ENCODE results near the gene CCDC90B.
"Not testable (repeated sequence)": the region's sequence is repeated elsewhere in the genome, so short reads cannot be mapped to it uniquely, and the experiment has no call there.

CCDC90B gene

DNA sequence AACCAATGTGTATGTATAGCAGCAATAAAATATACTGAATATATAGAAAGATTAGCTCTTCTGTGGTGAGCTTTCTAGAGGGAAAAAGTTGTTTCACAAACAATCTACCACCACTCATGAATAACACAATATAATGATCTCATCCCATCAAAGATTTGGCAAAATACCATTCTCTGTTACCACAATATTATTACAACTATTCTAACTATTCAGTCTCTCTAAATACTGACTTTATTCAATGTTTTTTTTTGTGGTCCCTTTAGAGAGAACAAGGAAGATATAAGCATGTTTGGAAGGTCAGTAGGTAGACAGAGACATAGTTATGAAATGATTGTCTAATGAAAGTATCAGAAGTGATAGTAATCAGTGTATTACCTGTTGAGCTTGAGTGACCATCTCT lies 7.8 kb downstream of the CCDC90B start:
- peak; percentile 28 for DNase-seq (ENCODE audit: low read depth)
- TF ChIP-seq, protein P1, sequence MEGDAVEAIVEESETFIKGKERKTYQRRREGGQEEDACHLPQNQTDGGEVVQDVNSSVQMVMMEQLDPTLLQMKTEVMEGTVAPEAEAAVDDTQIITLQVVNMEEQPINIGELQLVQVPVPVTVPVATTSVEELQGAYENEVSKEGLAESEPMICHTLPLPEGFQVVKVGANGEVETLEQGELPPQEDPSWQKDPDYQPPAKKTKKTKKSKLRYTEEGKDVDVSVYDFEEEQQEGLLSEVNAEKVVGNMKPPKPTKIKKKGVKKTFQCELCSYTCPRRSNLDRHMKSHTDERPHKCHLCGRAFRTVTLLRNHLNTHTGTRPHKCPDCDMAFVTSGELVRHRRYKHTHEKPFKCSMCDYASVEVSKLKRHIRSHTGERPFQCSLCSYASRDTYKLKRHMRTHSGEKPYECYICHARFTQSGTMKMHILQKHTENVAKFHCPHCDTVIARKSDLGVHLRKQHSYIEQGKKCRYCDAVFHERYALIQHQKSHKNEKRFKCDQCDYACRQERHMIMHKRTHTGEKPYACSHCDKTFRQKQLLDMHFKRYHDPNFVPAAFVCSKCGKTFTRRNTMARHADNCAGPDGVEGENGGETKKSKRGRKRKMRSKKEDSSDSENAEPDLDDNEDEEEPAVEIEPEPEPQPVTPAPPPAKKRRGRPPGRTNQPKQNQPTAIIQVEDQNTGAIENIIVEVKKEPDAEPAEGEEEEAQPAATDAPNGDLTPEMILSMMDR (conservative IDR thresholded peaks at IDR 0.05; ENCODE audit: control insufficient read depth, insufficient read depth, low read depth, low read length), result no peak
- no peak overlapping the region for H3K4me3 ChIP-seq (ENCODE audit: control insufficient read depth, low read depth, low read length)

DNA sequence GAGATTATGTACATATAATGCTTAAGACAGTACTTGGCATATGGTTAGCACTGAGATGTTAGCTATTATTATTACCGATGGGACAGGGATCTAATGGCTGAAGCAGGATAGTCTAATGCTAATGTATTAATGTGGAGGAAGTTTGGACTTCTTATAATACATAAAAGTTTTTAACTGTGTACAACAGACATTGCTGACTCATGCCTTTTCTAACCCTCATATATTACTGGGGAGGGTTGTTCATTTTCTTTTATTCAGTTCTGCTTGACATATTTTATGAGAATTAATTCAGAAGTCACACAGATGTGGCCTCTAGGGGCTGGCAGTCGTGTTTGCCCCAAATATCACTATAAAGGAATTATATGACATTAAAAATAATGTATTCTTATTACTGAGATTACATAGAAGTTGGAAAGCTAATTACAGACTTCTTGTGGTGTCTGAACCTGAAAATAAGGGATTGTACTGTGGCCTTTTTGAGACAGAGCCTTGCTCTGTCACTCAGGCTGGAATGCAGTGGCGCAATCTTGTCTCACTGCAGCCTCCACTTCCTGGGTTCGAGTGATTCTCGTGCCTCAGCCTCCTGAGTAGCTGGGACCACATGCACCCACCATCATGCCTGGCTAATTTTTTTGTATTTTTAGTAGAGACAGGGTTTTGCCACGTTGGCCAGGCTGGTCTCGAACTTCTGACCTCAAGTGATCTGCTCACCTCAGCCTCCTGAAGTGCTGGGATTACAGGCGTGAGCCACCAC lies 10.1 kb downstream of the CCDC90B start:
- no peak overlapping the region for H3K4me3 ChIP-seq (ENCODE audit: control insufficient read depth, low read depth, low read length)
- TF ChIP-seq, protein P1 (conservative IDR thresholded peaks at IDR 0.05; ENCODE audit: control insufficient read depth, insufficient read depth, low read depth, low read length), result no peak
- DNase-seq (ENCODE audit: low read depth), result no peak

DNA sequence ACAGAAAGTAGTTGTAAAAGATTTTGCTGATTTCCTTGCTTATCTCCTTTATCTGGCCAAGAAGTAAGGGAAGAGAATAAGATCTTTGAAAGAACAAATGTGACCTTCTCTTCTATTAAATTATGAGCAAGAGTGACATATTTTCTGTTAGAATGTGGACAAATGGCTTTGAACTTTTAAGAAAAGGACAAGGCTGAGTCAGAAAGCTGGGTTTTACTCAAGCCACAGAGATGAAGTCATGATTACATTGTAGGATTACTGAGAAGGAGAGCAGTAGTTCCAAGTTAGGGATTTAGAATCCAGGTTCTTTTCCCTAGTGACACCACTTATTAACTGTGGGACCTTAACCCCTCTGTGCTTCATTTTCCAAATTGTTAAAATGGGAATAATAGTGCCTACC lies 13.5 kb downstream of the CCDC90B start:
- H3K4me3 ChIP-seq (ENCODE audit: control insufficient read depth, low read depth, low read length), result no peak overlapping the region
- DNase-seq (ENCODE audit: low read depth), result peak; percentile 76
- TF ChIP-seq, protein P1 (conservative IDR thresholded peaks at IDR 0.05; ENCODE audit: control insufficient read depth, insufficient read depth, low read depth, low read length), result no peak

DNA sequence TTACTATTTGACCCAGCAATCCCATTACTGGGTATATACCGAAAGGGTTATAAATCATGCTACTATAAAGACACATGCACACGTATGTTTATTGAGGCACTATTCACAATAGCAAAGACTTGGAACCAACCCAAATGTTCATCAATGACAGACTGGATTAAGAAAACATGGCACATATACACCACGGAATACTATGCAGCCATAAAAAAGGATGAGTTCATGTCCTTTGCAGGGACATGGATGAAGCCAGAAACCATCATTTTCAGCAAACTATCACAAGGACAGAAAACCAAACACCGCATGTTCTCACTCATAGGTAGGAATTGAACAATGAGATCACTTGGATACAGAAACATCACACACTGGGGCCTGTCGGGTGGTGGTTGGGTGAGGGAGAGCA lies 14.4 kb downstream of the CCDC90B start:
- not testable (repeated sequence) for DNase-seq (ENCODE audit: low read depth); H3K4me3 ChIP-seq (ENCODE audit: control insufficient read depth, low read depth, low read length)

DNA sequence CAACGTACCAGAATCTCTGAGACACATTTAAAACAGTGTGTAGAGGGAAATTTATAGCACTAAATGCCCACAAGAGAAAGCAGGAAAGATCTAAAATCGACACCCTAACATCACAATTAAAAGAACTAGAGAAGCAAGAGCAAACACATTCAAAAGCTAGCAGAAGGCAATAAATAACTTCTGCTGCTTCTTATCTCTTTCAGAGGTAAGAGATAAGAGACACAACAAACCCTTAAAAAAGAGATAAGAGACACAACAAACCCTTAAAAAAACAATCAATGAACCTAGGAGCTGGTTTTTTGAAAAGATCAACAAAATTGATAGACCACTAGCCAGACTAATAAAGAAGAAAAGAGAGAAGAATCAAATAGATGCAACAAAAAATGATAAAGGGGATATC lies 17.1 kb downstream of the CCDC90B start:
- H3K4me3 ChIP-seq (ENCODE audit: control insufficient read depth, low read depth, low read length); DNase-seq (ENCODE audit: low read depth): not testable (repeated sequence)

DNA sequence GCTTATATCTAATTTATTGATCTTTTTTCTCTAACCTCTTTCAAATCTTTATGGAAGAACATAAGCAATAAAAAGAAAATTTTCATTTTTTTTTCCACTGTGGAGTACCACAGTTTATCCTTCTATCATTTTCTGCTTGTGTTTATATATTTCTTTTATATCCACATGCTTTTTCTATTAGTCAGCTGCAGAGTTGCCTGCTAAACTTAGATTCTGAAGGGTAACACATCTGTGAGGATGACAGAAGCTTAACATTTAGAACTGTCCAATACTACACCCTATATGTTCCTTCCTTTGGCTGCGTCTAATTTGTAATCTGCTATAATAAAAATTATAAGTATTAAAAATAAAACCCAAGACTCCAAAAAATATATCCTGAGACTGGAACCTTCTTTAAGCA lies 20.8 kb downstream of the CCDC90B start:
- no peak overlapping the region for H3K4me3 ChIP-seq (ENCODE audit: control insufficient read depth, low read depth, low read length)
- DNase-seq (ENCODE audit: low read depth), result no peak
- TF ChIP-seq, protein P1 (conservative IDR thresholded peaks at IDR 0.05; ENCODE audit: control insufficient read depth, insufficient read depth, low read depth, low read length), result no peak

DNA sequence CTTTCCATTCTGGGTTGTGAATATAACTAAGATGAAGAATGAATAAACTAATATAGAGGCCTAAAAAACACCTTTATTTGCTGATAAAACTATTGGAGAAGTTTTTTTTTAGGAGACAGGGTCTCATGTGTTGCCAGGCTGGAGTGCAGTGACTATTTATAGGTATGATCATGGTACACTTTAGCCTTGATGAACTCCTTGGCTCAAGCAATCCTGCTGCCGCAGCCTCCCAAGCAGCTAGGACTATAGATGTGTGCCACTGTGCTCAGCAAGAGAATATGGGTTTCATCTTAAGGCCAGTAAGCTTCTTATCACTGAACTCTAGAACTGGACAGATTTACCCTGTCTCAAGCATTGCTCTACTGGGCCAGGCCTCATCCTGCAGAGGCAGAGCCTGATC lies 26.6 kb downstream of the CCDC90B start:
- no peak overlapping the region for H3K4me3 ChIP-seq (ENCODE audit: control insufficient read depth, low read depth, low read length)
- no peak for DNase-seq (ENCODE audit: low read depth)
- TF ChIP-seq, protein P1 (conservative IDR thresholded peaks at IDR 0.05; ENCODE audit: control insufficient read depth, insufficient read depth, low read depth, low read length), result no peak

DNA sequence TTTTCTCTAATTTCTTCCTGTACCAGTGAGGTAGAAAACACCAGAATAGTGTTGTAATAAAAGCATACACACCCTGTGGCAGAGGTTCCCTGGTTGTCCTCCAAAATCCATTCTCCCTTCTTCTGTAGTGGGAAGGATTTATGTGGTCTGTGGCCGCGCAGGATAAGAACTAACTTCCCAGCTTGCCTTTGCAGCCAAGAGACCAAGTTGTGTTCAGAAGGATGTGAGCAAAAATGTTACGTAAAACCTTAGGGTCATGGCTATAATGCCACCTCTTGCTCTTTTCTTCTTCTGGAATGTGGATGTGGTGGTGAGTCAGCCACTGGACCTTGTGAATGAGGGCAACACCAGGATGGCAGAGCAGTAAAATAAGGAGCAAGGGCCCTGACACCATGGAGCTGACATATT lies 28.4 kb downstream of the CCDC90B start:
- H3K4me3 ChIP-seq (ENCODE audit: control insufficient read depth, low read depth, low read length), result no peak overlapping the region
- TF ChIP-seq, protein P1 (conservative IDR thresholded peaks at IDR 0.05; ENCODE audit: control insufficient read depth, insufficient read depth, low read depth, low read length), result no peak
- DNase-seq (ENCODE audit: low read depth), result peak; percentile 89
